ENCODE measurements around the gene TTLL12.

Gene TTLL12

DNA sequence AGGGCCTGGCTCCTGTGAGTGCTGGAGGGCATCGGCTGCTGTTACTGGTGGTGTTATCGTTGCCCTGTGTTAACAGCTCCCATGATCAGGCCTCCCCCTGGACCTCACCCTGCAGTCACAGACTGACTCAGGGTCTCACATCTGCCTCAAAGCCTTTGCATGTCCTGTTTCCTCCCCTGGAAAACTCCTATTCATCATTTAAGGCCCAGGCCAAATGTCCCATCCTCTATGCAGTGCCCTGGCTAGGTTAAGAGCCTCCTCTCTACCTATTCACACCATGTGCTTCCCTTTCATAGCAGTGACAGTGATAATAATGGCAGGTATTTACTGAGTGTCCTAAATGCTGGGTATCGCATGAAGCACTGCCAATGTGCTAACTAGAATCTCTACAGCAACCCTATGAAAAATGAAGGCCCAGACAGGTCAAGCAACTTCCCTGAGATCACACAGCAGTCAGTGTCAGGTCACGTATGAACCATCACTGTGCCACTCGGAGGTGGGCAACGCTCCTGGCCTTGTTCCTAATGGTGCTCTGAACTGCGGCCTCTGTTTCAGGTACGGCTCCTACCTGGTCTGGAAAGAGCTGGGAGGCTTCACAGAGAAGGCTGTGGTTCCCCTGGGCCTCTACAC, 26.3 kb downstream of the TTLL12 start:
- H3K9ac ChIP-seq (ENCODE audit: low read length) = no peak overlapping the region
- no peaks in the 10 kb centered on the region for H3K79me2 ChIP-seq (ENCODE audit: low read length)

DNA sequence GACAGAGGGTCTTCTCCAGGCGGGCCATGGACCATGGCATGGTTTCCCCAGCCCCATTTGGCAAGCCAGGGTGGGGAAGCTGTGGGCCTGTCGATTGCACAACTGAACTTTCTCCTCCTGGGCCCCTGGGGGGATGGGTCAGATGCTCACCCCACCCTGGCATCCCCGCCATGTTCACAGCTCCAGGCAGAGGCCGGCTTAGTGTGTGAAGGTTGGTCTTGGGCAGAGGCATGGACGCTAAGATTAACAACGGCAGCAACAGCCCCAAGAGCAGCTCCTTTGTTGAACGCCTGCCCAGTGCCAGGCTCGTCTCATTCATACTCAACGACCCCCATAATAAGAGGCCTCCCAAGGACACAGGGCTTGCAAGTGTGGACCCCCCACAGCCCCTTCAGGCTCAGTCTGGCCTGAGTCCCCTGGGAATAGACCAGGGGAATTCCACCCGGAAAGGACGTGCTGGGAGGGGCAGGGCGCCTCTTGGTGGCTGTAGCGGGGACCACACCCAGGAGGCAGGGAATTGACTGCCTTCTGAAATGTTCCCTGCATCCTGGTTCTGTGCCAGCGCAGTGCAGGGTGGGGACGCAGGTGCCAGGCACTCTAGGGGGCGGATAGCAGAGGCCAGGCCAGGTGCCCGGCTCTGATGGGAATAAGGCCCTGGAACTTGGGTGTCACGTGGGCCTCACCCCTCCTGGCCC, 27.3 kb downstream of the TTLL12 start:
- H3K9ac ChIP-seq (ENCODE audit: low read length) = no peak overlapping the region
- no peak overlapping the region for H3K4me3 ChIP-seq (ENCODE audit: low read length)
- no peaks in the 10 kb centered on the region for H4K20me1 ChIP-seq (ENCODE audit: insufficient read depth, low read length)
- H3K27me3 ChIP-seq (ENCODE audit: low read depth, low read length) = no peaks in the 10 kb centered on the region
- TF ChIP-seq EZH2phosphoT487 (IDR thresholded peaks at IDR 0.05; ENCODE audit: low read depth) = no peak
- TF ChIP-seq, protein P1, sequence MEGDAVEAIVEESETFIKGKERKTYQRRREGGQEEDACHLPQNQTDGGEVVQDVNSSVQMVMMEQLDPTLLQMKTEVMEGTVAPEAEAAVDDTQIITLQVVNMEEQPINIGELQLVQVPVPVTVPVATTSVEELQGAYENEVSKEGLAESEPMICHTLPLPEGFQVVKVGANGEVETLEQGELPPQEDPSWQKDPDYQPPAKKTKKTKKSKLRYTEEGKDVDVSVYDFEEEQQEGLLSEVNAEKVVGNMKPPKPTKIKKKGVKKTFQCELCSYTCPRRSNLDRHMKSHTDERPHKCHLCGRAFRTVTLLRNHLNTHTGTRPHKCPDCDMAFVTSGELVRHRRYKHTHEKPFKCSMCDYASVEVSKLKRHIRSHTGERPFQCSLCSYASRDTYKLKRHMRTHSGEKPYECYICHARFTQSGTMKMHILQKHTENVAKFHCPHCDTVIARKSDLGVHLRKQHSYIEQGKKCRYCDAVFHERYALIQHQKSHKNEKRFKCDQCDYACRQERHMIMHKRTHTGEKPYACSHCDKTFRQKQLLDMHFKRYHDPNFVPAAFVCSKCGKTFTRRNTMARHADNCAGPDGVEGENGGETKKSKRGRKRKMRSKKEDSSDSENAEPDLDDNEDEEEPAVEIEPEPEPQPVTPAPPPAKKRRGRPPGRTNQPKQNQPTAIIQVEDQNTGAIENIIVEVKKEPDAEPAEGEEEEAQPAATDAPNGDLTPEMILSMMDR (IDR thresholded peaks at IDR 0.05; ENCODE audit: low read depth, low read length) = peak; percentile 37
- H3K4me1 ChIP-seq (ENCODE audit: low read length) = no peaks in the 10 kb centered on the region
- H3K79me2 ChIP-seq (ENCODE audit: low read length) = no peaks in the 10 kb centered on the region
- H2AFZ ChIP-seq (ENCODE audit: low read depth, low read length) = no peak overlapping the region
- no peaks in the 10 kb centered on the region for H3K9me3 ChIP-seq (ENCODE audit: insufficient read depth, low read length)
- H3K27ac ChIP-seq (ENCODE audit: low read length) = no peak overlapping the region
- no peak overlapping the region for H3K4me2 ChIP-seq (ENCODE audit: low read length)
- H3K36me3 ChIP-seq (replicated peaks; ENCODE audit: low read depth, low read length) = no peaks in the 10 kb centered on the region

More for the DNA sequence above, 26.3 kb downstream of the TTLL12 start:
- Histone ChIP-seq H3K9me3 (ENCODE audit: insufficient read depth, low read length) (no peaks in the 10 kb centered on the region), H3K4me3 (ENCODE audit: low read length) (no peak overlapping the region), H3K36me3 (replicated peaks; ENCODE audit: low read depth, low read length) (no peaks in the 10 kb centered on the region), H4K20me1 (ENCODE audit: insufficient read depth, low read length) (no peaks in the 10 kb centered on the region), H3K27ac (ENCODE audit: low read length) (no peak overlapping the region), H3K4me1 (ENCODE audit: low read length) (no peaks in the 10 kb centered on the region), H2AFZ (ENCODE audit: low read depth, low read length) (no peak overlapping the region), H3K27me3 (ENCODE audit: low read depth, low read length) (no peaks in the 10 kb centered on the region), H3K4me2 (ENCODE audit: low read length) (no peak overlapping the region)
- no peak for TF ChIP-seq EZH2phosphoT487 (IDR thresholded peaks at IDR 0.05; ENCODE audit: low read depth)
- TF ChIP-seq, protein P1 (IDR thresholded peaks at IDR 0.05; ENCODE audit: low read depth, low read length) = no peak

DNA sequence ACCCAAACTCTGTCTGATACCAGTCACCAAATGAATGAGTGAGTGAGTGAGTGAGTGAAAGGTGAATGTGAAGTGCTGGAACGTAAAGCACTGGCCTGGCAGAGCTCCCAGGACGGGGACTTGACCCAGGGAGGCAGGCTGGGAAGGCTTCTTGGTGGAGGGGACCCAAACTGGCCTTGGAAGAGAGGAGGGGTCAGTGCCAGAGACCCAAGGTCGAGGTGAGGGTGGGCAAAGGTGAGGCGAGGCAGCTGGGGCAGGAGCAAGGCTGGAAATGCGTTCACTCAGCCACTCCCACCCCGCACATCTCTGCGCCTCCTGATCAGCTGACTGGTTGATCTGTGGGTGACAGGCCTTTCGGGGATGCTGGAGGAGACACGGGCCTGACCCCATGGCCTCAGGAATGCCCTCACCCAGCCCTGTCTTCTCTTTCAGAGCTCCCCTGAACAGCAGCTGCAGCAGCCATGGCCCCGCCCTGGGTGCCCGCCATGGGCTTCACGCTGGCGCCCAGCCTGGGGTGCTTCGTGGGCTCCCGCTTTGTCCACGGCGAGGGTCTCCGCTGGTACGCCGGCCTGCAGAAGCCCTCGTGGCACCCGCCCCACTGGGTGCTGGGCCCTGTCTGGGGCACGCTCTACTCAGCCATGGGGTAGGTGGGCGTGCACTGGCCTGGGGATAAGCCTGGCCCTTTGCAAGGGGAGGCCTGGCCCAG, 28.0 kb downstream of the TTLL12 start:
- Histone ChIP-seq H3K27ac (ENCODE audit: low read length) (no peak overlapping the region), H4K20me1 (ENCODE audit: insufficient read depth, low read length) (no peaks in the 10 kb centered on the region), H3K27me3 (ENCODE audit: low read depth, low read length) (no peaks in the 10 kb centered on the region), H3K4me1 (ENCODE audit: low read length) (no peaks in the 10 kb centered on the region), H3K79me2 (ENCODE audit: low read length) (no peaks in the 10 kb centered on the region), H3K9ac (ENCODE audit: low read length) (no peak overlapping the region), H3K36me3 (replicated peaks; ENCODE audit: low read depth, low read length) (no peaks in the 10 kb centered on the region), H3K9me3 (ENCODE audit: insufficient read depth, low read length) (no peaks in the 10 kb centered on the region), H2AFZ (ENCODE audit: low read depth, low read length) (no peak overlapping the region), H3K4me2 (ENCODE audit: low read length) (no peak overlapping the region), H3K4me3 (ENCODE audit: low read length) (no peak overlapping the region)
- TF ChIP-seq, protein P1 (IDR thresholded peaks at IDR 0.05; ENCODE audit: low read depth, low read length) = no peak
- no peak for TF ChIP-seq EZH2phosphoT487 (IDR thresholded peaks at IDR 0.05; ENCODE audit: low read depth)
